Right lobe of liver (tissue), 4 donors: ENCODE results near the gene RALGAPA2.

Experiments
- CTCF ChIP-seq, 4 donors: fragments of 200-600 bp in 3 of 4; fragments of 450-650 bp in 1 of 4; IDR thresholded peaks; one replicate each; pipeline versions ENCODE4 v1.5.1 to v1.8.0; 2016 to 2022; ENCODE audit warnings: antibody characterized with exemption in 4 of 4, mild to moderate bottlenecking in 2 of 4
- POLR2A ChIP-seq: fragments of 450-650 bp; IDR thresholded peaks from one replicate; pipeline ENCODE4 v1.6.1; 2017; ENCODE audit warnings: antibody characterized with exemption, mild to moderate bottlenecking
- donor health status: DM: no; HTN: no; CAD: no.
- donor health status: DM: no; HTN: no; CAD: no.
- donor health status: DM: no; HTN: yes; CAD: no.

GRCh38 chr20:20525756-20526155, 186.7 kb downstream of the RALGAPA2 start:
- TF ChIP-seq CTCF (IDR thresholded peaks at IDR 0.05) = no peak
- no peak for TF ChIP-seq POLR2A
